AG04450 (cell line): ENCODE measurements around the gene ATRX. TPM values are rescaled to one million over a fixed set of nuclear protein-coding genes. Genes with fewer than 3 reads are reported as not detected.

Source experiments
- CTCF ChIA-PET: fragments of 300-600, 350-600 bp; formaldehyde crosslinking; extraction: SDS; loops from one replicate; lab custom pipeline; 2022; ENCODE audit warnings: antibody characterized with exemption, inconsistent platforms; lab: Charles Lee
- POLR2A ChIA-PET: fragments of 350-600 bp; formaldehyde crosslinking; extraction: SDS; loops from one replicate; lab custom pipeline; 2021; ENCODE audit warnings: antibody characterized with exemption, inconsistent platforms; lab: Yijun Ruan, JAX
- DNase-seq: peaks from one replicate; pipeline ENCODE4 v3.0.0-alpha.2; 2011; ENCODE audit warnings: low read depth, low spot score
- H3K27ac ChIP-seq: one replicate; pipeline ENCODE4 v1.5.1; 2012; ENCODE audit warnings: low read depth, low read length, control low read depth
- H3K27me3 ChIP-seq: one replicate; pipeline ENCODE4 v1.6.0; 2012; ENCODE audit warnings: low read length; ENCODE audit not compliant: control insufficient read depth, insufficient read depth
- H3K4me3 ChIP-seq: 2 replicates; pipeline ENCODE4 v1.5.1; 2011; ENCODE audit warnings: mild to moderate bottlenecking, low read depth, low read length, control low read depth
- H3K9me3 ChIP-seq: 2 replicates; pipeline ENCODE4 v1.5.1; 2012; ENCODE audit warnings: low read length; ENCODE audit not compliant: control insufficient read depth, insufficient read depth
- CTCF ChIP-seq: IDR thresholded peaks from 2 replicates; pipeline ENCODE4 v1.5.1; 2011; ENCODE audit warnings: low read depth, low read length, control low read depth, inconsistent platforms
- polyA plus RNA-seq: library from polyadenylated mRNA; depleted of rRNA; stranded (reverse); fragments of >200 nt; gene quantifications from 2 replicates; pipeline ENCODE4 v1.2.3, GENCODE V29; 2011

ATRX gene
- polyA plus RNA-seq, 1 experiment, result 76.3 TPM

- H3K4me3 ChIP-seq, result no peak overlapping the region
- ChIA-PET POLR2A (no interaction called here), CTCF (no interaction called here)
- no peak overlapping the region for H3K27ac ChIP-seq
- TF ChIP-seq CTCF, result no peak
- DNase-seq, result no peak
- H3K27me3 ChIP-seq, result no peaks in the 10 kb centered on the region
- no peaks in the 10 kb centered on the region for H3K9me3 ChIP-seq
These were observed 110.0 kb downstream of the ATRX start for GRCh38 chrX:77675986-77676385.

- DNase-seq, result no peak
- Histone ChIP-seq H3K27me3 (no peaks in the 10 kb centered on the region), H3K27ac (no peak overlapping the region), H3K9me3 (no peaks in the 10 kb centered on the region), H3K4me3 (no peak overlapping the region)
- ChIA-PET CTCF (no interaction called here), POLR2A (no interaction called here)
- TF ChIP-seq CTCF, result no peak
These were observed 117.4 kb downstream of the ATRX start for GRCh38 chrX:77668391-77669237.

- H3K9me3 ChIP-seq, result no peaks in the 10 kb centered on the region
- H3K27me3 ChIP-seq, result no peaks in the 10 kb centered on the region
- DNase-seq, result no peak
- POLR2A ChIA-PET, result no interaction called here
- no peak overlapping the region for H3K4me3 ChIP-seq
- H3K27ac ChIP-seq, result no peak overlapping the region
- CTCF ChIA-PET, result no interaction called here
- TF ChIP-seq CTCF, result no peak
These were observed 127.1 kb downstream of the ATRX start for GRCh38 chrX:77658886-77659285.

GRCh38 chrX:77652095-77652494 lies 133.9 kb downstream of the ATRX start:
- POLR2A ChIA-PET, result no interaction called here
- Histone ChIP-seq H3K27me3 (no peaks in the 10 kb centered on the region), H3K27ac (no peak overlapping the region), H3K4me3 (no peak overlapping the region), H3K9me3 (no peaks in the 10 kb centered on the region)
- no peak for TF ChIP-seq CTCF
- CTCF ChIA-PET, result no interaction called here
- no peak for DNase-seq

- TF ChIP-seq CTCF, result no peak
- POLR2A ChIA-PET, result no interaction called here
- no peak for DNase-seq
- CTCF ChIA-PET, result no interaction called here
- H3K27me3 ChIP-seq, result no peaks in the 10 kb centered on the region
- H3K9me3 ChIP-seq, result 0 out of 2 replicates have a peak, but pooled peaks cover 2% of the 10 kb centered on the region
- no peak overlapping the region for H3K27ac ChIP-seq
- no peak overlapping the region for H3K4me3 ChIP-seq
These were observed 145.3 kb downstream of the ATRX start for GRCh38 chrX:77640702-77641101.
